UCSD-AML1 (cell line): Measurements from ENCODE around the gene RHCE.
A peak's percentile ranks its signal among the peaks of the same experiment; 100 is the strongest.
"Not testable (repeated sequence)": the region's sequence is repeated elsewhere in the genome, so short reads cannot be mapped to it uniquely, and the experiment has no call there.

ENCODE experiments used
- DNase-seq: peaks from one replicate; lab custom pipeline; 2025; ENCODE audit not compliant: unreplicated experiment; lab: John Stamatoyannopoulos, UW

The RHCE gene

GRCh38 chr1:25349606-25350005 is 71.0 kb downstream of the RHCE start:
- DNase-seq = no peak

- DNase-seq = no peak
These were observed 73.1 kb downstream of the RHCE start for GRCh38 chr1:25347556-25347955.

- DNase-seq = no peak
These were observed 76.8 kb downstream of the RHCE start for GRCh38 chr1:25343872-25344271.

- DNase-seq = no peak
These were observed 77.8 kb downstream of the RHCE start for GRCh38 chr1:25342846-25343245.

DNA sequence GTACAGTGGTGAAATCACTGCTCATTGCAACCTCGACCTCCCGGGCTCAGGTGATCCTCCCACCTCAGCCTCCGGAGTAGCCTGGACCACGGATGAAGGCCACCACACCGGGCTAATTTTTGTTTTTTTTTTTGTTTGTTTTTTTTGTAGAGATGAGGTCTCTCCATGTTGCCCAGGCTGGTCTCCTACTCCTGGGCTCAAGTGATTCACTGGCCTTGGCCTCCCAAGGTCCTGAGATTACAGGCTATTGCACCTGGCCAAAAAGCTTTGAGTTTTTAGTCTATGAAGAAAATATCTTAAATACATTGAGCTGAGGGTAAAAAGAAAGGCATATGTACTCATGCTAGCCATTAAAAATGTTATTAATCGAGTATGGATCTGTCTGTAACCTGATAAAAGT is 78.9 kb downstream of the RHCE start:
- no peak for DNase-seq

DNA sequence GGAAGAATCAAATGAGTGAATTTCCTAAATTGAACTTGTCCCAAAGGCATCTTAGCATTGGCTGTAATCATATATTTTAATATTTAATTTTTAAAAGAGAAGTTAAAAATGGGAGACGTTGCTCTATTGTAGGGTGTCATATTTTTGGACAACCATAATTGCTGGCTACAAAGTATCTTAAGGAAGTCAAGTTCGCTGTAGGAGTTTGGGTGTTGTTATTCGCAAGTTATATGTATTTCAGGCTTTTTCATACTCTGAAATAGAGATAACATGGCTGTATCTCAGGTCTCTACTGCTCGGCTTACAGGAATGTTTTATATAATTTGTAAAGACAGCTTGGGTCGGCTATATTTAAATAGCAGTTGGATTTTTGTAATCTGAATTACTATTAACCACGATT is 81.6 kb downstream of the RHCE start:
- no peak for DNase-seq

DNA sequence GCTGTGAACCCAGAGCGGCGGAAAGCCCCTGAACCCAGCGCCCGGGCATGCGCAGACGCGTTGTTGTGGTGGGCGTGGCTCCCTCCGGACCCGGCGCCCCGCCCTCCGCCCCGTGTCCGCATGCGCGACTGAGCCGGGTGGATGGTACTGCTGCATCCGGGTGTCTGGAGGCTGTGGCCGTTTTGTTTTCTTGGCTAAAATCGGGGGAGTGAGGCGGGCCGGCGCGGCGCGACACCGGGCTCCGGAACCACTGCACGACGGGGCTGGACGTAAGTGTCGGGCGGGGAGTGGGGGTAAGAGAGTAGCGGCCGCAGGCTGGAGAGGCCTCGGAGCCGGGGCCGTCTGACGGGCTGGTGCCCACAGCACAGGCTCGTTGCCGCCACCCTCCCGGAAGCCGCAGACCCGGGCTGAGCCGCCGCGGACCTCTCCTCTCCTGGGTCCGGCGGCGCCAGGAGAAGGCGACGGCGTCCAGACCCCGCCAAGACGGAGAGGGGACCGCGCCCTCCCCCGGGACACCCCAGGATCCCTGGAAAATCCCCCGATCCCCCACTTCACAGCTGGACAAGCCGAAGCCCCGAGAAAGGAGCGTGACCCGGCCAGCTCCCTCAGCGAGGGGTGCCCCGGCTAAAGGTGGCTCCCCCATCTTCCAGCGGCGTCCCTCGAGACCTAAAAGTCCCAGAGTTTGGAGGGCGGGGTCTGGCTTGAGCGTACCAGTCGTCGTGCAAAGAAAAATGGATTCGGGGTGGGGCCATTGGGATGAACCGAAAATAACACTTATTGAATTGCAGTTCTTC is 82.2 kb downstream of the RHCE start, which contains the start of gene TMEM50A:
Gene TMEM50A, plus strand, starts transcription at position 147 of the 794 bp plus-strand sequence. CDS start 2,153 bp downstream, outside the sequence.
- peak; percentile 90 for DNase-seq

GRCh38 chr1:25337483-25338187 is 83.0 kb downstream of the RHCE start:
- DNase-seq = not testable (repeated sequence)

DNA sequence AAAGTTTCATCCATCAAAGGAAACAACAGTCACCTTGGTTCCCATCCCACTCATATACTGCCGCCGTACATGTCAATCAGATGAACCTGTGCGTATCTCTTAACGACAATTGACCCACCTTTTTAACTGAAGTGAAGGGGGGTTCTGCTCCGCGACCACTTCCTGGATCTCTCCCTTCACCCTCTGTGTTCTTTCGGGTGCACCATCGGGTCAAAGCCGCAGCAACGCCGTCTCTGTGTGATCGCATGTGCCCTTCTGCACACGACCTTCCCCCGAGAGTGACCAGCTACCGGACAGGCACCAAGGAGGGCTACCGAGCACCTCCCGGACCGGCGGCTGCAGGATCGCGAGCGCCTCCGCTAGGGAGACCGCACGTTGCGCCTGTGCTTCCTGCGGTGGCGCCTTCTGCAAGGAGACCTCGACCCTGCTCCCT is 83.7 kb downstream of the RHCE start:
- not testable (repeated sequence) for DNase-seq

DNA sequence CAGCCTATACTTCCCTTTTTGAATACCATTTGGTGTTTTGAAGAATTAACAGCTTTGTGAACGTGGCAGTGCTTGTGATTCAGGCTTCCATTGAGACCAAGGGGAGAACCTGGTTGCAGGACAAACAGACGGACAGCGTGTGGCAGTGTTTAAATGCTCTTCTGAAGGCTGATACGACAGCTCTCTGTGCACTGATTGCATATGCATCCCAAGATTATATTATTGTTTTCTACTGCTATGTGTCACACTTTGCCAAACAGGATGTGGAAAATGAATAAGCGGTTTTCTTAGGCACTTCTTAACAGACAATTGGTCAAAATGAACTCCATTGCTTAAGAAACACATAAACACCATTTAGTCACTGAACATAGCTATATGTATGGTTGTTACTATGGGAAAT is 90.7 kb downstream of the RHCE start:
- not testable (repeated sequence) for DNase-seq

GRCh38 chr1:25329336-25329735 is 91.3 kb downstream of the RHCE start:
- not testable (repeated sequence) for DNase-seq

DNA sequence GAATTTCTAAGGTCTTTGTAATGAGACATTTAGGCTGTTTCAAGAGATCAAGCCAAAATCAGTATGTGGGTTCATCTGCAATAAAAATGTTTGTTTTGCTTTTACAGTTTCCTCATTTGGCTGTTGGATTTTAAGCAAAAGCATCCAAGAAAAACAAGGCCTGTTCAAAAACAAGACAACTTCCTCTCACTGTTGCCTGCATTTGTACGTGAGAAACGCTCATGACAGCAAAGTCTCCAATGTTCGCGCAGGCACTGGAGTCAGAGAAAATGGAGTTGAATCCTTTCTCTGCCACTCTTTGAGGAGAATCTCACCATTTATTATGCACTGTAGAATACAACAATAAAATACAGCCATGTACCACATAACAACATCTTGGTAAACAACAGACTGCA is 91.8 kb downstream of the RHCE start:
- not testable (repeated sequence) for DNase-seq

DNA sequence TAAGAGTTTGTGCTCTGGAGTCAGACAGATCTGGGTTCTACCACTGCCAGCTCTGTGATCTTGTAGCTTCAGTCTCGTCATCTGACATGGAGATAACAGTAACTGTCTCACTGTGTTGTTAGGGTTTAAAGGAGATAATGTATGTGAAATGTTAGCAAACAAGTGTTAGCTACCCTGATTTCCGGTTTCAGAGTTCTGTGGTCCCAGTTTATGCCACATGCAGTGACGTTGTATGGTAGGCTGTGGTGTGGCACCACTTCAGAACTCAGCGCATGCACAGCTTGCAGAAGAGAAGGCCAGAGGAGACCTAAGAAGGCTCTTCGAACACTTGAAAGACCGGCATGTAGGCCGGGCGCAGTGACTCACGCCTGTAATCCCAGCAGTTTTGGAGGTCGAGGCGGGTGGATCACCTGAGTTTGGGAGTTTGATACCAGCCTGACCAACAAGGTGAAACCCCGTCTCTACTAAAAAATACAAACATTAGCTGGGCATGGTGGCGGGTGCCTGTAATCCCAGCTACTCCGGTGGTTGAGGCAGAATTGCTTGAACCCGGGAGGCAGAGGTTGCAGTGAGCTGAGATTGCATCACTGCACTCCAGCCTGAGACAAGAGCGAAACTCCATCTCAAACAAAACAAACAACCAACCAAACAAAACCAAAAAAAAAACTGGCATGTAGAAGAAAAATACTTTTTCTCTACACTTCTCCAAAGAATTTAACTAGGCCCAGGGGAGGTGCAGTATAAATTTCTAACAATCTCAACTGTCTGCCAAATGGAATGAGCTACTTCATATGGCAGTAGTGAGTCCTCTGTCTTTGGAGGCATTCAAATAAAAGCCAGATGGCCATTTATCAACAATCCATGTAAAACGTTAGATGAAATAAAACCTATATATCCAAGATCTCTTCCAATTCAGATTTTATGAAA is 92.5 kb downstream of the RHCE start:
- not testable (repeated sequence) for DNase-seq

DNA sequence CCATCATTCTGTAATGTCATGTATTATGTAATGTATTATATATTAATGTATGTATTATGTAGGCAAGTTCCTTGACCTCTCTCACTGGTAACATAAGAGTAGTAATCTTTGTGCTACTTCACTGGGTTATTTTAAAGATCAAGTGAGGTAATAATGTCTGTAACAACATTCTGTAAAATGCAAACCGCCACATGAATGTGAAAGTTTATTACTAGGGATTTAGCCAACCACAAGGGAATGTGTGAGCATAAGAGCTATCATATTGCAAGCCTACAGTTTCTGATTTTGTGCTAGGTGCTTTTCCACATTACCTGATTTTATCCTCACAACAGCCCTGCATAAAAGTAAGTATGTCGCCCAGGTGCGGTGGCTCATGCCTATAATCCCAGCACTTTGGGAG is 96.2 kb downstream of the RHCE start:
- not testable (repeated sequence) for DNase-seq

GRCh38 chr1:25322127-25322526 is 98.5 kb downstream of the RHCE start:
- not testable (repeated sequence) for DNase-seq

- DNase-seq = not testable (repeated sequence)
These were observed 100.2 kb downstream of the RHCE start for GRCh38 chr1:25320314-25320938.

DNA sequence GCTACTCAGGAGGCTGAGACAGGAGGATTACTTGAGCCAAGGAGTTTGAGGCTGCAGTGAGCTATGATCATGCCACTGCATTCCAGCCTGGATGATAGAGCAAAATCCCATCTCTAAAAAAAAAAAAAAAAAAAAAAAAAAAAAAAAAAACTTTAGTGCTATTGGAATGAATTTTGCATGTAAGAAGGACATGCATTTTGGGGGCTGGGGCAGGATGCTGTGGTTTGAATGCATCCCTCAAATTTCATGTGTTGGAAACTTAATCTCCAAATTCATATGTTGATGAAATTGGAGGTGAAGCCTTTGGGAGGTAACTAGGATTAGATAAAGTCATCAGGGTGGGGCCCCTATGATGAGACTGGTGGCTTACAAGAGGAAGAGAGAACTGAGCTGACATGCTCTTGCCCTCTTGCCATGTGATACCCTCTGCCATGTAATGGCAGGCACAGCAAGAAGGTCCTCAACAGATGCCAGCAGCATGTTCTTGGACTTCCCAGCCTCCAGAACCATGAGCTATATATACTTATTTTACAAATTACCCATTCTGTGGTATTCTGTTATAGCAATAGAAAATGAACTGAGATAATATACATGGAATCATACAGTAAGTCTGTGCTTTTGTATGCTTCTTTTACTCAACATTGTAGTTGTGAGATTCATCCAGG is 107.7 kb downstream of the RHCE start:
- DNase-seq = not testable (repeated sequence)
